Measurements from ENCODE around the gene MTO1.

MTO1 gene

GRCh38 chr6:73471686-73472290 lies 10.3 kb downstream of the MTO1 start:
- DNase-seq (ENCODE audit: low spot score), result no peak
- CTCF ChIA-PET, result interaction anchor here (0.5 kb wide), 1 partner anchor 635 kb away, joined by 4 read pairs; no protein-coding TSS in a partner anchor
- TF ChIP-seq CTCF (conservative IDR thresholded peaks at IDR 0.05; ENCODE audit: low read depth), result no peak
- POLR2A ChIA-PET (ENCODE audit: low non-redundant PET), result interaction anchor here (0.6 kb wide), 1 partner anchor 9 kb away, joined by 5 read pairs; no protein-coding TSS in a partner anchor
- H3K27ac ChIP-seq, result no peak overlapping the region

GRCh38 chr6:73476723-73477122 lies 15.2 kb downstream of the MTO1 start:
- TF ChIP-seq CTCF (conservative IDR thresholded peaks at IDR 0.05; ENCODE audit: low read depth), result no peak
- POLR2A ChIA-PET (ENCODE audit: low non-redundant PET), result interaction anchor here (0.7 kb wide), 1 partner anchor 16 kb away, joined by 4 read pairs; no protein-coding TSS in a partner anchor
- DNase-seq (ENCODE audit: low spot score), result no peak
- CTCF ChIA-PET, result interaction anchor here (1.1 kb wide), 1 partner anchor 15 kb away, joined by 3 read pairs; the partner anchor contains the start of gene MTO1
- no peak overlapping the region for H3K27ac ChIP-seq

- no peak for TF ChIP-seq CTCF (conservative IDR thresholded peaks at IDR 0.05; ENCODE audit: low read depth)
- CTCF ChIA-PET, result interaction anchor here (1.1 kb wide), 1 partner anchor 16 kb away, joined by 3 read pairs; the partner anchor contains the start of gene MTO1
- no peak overlapping the region for H3K27ac ChIP-seq
- POLR2A ChIA-PET (ENCODE audit: low non-redundant PET), result no interaction called here
- DNase-seq (ENCODE audit: low spot score), result no peak
Measured at GRCh38 chr6:73477407-73477806, 15.9 kb downstream of the MTO1 start.

- no peak for TF ChIP-seq CTCF (conservative IDR thresholded peaks at IDR 0.05; ENCODE audit: low read depth)
- CTCF ChIA-PET, result no interaction called here
- POLR2A ChIA-PET (ENCODE audit: low non-redundant PET), result no interaction called here
- no peak for DNase-seq (ENCODE audit: low spot score)
- no peak overlapping the region for H3K27ac ChIP-seq
Measured at GRCh38 chr6:73481969-73482368, 20.4 kb downstream of the MTO1 start.

- no peak overlapping the region for H3K27ac ChIP-seq
- no peak for DNase-seq (ENCODE audit: low spot score)
- ChIA-PET POLR2A (ENCODE audit: low non-redundant PET) (no interaction called here), CTCF (interaction anchor here (0.7 kb wide), 1 partner anchor 131 kb away, joined by 3 read pairs; no protein-coding TSS in a partner anchor)
- no peak for TF ChIP-seq CTCF (conservative IDR thresholded peaks at IDR 0.05; ENCODE audit: low read depth)
Measured at GRCh38 chr6:73484438-73484837, 22.9 kb downstream of the MTO1 start.

- DNase-seq (ENCODE audit: low spot score), result no peak
- CTCF ChIA-PET, result no interaction called here
- POLR2A ChIA-PET (ENCODE audit: low non-redundant PET), result no interaction called here
- no peak overlapping the region for H3K27ac ChIP-seq
- no peak for TF ChIP-seq CTCF (conservative IDR thresholded peaks at IDR 0.05; ENCODE audit: low read depth)
Measured at GRCh38 chr6:73487473-73487872, 25.9 kb downstream of the MTO1 start.

Measured in RWPE1 (cell line).